Ammon's horn (tissue), 1 donor: ENCODE results near the gene CIART.
A peak's percentile ranks its signal among the peaks of the same experiment; 100 is the strongest.
"Not testable (repeated sequence)": the region's sequence is repeated elsewhere in the genome, so short reads cannot be mapped to it uniquely, and the experiment has no call there.

Experiments
- DNase-seq: peaks from one replicate; pipeline ENCODE4 v3.0.0-alpha.2; 2016; ENCODE audit warnings: low spot score

The CIART gene

DNA sequence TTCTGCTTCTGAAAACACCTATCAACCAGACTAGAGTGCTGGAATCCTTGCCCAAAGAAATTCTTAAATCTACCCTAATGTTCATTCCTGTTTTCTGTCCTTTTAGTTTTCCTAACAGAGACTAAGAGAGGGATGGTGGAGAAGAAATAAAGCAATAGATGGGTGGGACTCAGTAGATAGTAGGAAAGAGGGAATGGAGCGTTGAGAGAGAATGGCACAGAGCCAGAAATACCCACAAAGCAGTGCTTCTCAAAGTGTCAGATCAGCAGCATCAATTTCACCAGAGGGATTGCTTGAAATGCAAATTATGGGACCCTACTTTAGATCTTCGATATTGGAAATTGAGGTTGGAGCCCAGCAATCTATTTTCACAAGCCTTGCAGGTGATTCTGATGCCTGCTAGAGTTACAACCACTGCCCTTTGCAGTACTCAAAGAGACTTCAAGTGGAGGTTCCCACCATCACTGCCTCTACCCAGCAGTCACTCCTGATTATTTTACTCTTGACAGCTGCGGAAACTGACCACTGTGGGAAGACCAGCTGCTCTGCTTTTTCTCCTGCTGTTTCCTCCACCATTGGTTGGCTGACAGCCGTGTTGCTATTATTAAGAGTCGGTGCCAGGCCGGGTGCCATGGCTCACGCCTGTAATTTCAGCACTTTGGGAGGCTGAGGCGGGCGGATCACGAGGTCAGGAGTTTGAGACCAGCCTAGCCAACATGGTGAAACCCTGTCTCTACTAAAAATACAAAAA is 27.6 kb downstream of the CIART start:
- no peak for DNase-seq

DNA sequence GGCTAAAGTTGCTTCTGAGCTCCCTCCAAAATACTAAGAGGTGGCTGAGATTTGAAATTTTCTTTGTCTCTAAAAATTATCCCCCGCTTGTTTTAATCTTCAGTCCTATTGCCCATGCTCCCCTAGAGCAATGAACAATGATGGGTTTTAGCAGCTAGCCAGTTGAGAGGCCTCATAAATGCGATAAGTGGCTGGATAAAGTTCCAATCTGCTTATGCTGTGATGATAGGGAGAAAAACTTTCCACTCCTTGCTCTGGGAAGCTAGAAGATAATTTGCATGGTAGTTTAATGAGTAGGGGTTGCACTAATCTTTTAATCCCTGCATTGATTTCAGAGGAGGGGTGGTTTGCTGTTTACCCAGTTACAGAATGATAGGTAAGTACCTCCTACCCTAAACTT is 29.4 kb downstream of the CIART start:
- DNase-seq = no peak

DNA sequence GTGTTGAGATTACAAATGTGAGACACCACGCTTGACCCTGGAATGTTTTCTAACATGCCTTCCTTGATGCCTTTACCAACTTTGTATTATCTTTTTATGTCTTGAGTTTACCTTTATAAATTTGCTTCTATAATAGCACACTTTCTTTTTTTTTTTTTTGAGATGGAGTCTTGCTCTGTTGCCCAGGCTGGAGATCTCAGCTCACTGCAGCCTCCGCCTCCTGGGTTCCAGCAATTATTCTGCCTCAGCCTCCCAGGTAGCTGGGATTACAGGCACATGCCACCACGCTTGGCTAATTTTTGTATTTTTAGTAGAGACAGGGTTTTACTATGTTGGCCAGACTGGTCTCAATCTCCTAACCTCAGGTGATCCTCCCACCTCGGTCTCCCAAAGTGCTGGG is 32.3 kb downstream of the CIART start:
- not testable (repeated sequence) for DNase-seq

DNA sequence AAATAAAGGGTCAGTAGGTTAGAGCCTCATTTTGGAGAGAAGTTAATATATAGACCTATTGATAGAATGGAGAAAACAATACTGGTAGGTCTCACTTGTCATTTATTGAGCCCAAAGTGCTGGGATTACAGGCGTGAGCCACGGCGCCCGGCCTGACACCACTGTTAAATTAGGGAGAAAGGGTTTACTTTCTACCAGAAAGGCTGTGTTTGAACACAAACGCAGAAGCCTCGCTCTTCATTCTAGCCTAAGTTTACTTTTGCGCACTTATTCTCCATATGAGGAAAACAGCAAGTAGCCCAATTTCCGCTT is 38.3 kb downstream of the CIART start:
- no peak for DNase-seq

DNA sequence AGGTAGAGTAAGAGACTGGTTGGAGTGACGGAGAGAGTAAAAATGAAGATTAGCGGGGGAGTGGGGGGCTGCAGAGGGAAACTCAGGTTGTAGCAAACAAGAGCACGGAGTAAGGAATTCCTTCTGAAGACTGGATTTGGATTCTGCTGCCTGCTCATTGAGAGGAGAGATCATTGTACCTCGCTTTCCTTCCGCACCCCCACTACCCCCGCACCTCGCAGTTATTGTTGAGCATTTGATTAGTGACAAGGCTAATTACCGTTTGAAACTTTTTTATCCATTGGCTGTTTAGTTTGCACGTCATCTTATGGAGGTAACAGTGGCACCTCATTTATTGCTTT is 39.4 kb downstream of the CIART start:
- no peak for DNase-seq

DNA sequence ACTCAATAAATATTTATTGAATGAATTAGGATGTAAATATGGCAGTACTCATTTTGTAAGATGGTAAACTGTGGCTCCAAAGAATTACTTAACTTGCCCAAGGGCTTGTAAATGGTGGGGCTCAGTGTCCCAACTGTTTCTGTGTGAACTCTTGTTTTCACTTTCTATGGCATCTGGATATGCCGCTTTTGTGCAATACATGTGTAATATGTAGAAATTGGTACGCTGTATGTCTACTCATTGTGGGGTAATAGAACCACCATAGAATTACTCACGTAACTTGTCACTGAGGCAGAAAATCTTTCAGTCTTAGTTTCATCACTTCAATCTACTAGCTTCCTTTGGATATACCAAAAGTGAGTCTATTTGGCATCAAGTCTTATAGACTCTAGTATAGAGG is 40.0 kb downstream of the CIART start:
- DNase-seq = no peak

DNA sequence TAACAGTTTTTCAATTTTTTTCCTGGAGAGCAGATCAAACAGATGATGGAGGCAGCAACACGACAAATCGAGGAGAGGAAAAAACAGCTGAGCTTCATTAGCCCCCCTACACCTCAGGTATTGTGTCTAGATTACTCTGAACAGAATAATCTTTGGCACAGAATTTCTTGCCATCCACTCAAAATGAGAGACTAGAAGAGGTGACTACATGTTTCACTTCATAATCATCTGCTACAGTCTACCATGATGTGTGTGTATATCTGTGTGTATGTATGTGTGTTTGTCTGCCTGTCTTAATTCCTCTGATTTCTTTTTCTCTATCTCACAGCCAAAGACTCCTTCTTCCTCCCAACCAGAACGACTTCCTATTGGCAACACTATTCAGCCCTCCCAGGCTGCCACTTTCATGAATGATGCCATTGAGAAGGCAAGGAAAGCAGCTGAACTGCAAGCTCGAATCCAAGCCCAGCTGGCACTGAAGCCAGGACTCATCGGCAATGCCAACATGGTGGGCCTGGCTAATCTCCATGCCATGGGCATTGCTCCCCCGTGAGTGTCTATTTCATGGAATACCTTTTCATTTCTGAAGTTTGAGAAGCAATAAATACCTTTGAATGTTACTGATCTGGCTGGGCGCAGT is 50.4 kb downstream of the CIART start:
- DNase-seq = peak; percentile 52
